HEK293 (cell line): ENCODE data around the gene BEGAIN.

ENCODE experiments used
- CTCF ChIA-PET: fragments of 350-600 bp; formaldehyde crosslinking; extraction: SDS; loops from one replicate; lab custom pipeline; 2021; ENCODE audit warnings: antibody characterized with exemption; lab: Yijun Ruan, JAX
- POLR2A ChIA-PET: fragments of 300-600 bp; formaldehyde crosslinking; extraction: SDS; loops from one replicate; lab custom pipeline; 2020; ENCODE audit warnings: antibody characterized with exemption, inconsistent platforms; lab: Yijun Ruan, JAX
- H3K27ac ChIP-seq: fragments of 200-500 bp; sonication (Bioruptor generic); 2 replicates; pipeline ENCODE4 v1.5.1; 2014; ENCODE audit warnings: low read depth, low read length, control low read depth, inconsistent platforms; ENCODE audit errors: extremely low read depth
- H3K36me3 ChIP-seq, 2 experiments: fragments of 200-500 bp in 1 of 2; sonication (Bioruptor generic) in 1 of 2; 1 replicate in 1 of 2; 2 replicates in 1 of 2; pipeline ENCODE4 v1.5.1; 2014 to 2017; ENCODE audit warnings: inconsistent platforms in 2 of 2, low read length in 2 of 2; ENCODE audit not compliant: control insufficient read depth in 2 of 2, insufficient read depth in 1 of 2
- H3K4me1 ChIP-seq: fragments of 200-500 bp; sonication (Bioruptor generic); 2 replicates; pipeline ENCODE4 v1.5.1; 2014; ENCODE audit warnings: mild to moderate bottlenecking, low read length, inconsistent platforms; ENCODE audit not compliant: control insufficient read depth, insufficient read depth
- H3K4me3 ChIP-seq: 2 replicates; pipeline ENCODE4 v1.5.1; 2011; ENCODE audit warnings: low read depth, mild to moderate bottlenecking, control low read depth, low read length, moderate library complexity
- H3K9me3 ChIP-seq: fragments of 200-500 bp; sonication (Bioruptor generic); 2 replicates; pipeline ENCODE4 v1.5.1; 2014; ENCODE audit warnings: low read depth, low read length, inconsistent platforms; ENCODE audit not compliant: control insufficient read depth, insufficient read depth
- HOXC10 ChIP-seq: sonication (generic); formaldehyde crosslinking; IDR thresholded peaks from 2 replicates; pipeline ENCODE4 v1.8.1; 2023; ENCODE audit warnings: mild to moderate bottlenecking, missing genetic modification reagents
- KLF1 ChIP-seq: fragments of 450-650 bp; formaldehyde crosslinking; IDR thresholded peaks from 2 replicates; pipeline ENCODE4 v1.5.1; 2016; ENCODE audit warnings: missing biosample characterization, missing genetic modification characterization
- MEIS1 ChIP-seq: sonication (generic); formaldehyde crosslinking; IDR thresholded peaks from 2 replicates; pipeline ENCODE4 v1.8.1; 2022; ENCODE audit warnings: missing genetic modification reagents, mild to moderate bottlenecking, borderline replicate concordance
- MZF1 ChIP-seq: fragments of 450-650 bp; formaldehyde crosslinking; IDR thresholded peaks from 2 replicates; pipeline ENCODE4 v1.5.1; 2017; ENCODE audit warnings: missing biosample characterization, missing genetic modification characterization, borderline replicate concordance
- ZFHX2 ChIP-seq: fragments of 450-650 bp; formaldehyde crosslinking; conservative IDR thresholded peaks from 2 replicates; pipeline ENCODE4 v1.5.1; 2016; ENCODE audit warnings: missing biosample characterization, missing genetic modification characterization
- ZFP69B ChIP-seq: fragments of 450-650 bp; formaldehyde crosslinking; IDR thresholded peaks from 2 replicates; pipeline ENCODE4 v1.5.1; 2016; ENCODE audit warnings: missing biosample characterization, missing genetic modification characterization
- ZNF132 ChIP-seq: fragments of 450-650 bp; formaldehyde crosslinking; IDR thresholded peaks from 2 replicates; pipeline ENCODE4 v1.5.1; 2017; ENCODE audit warnings: missing biosample characterization, missing genetic modification characterization, borderline replicate concordance
- ZNF174 ChIP-seq: fragments of 450-650 bp; formaldehyde crosslinking; IDR thresholded peaks from 2 replicates; pipeline ENCODE4 v1.5.0; 2017; ENCODE audit warnings: missing biosample characterization, mild to moderate bottlenecking, missing genetic modification characterization
- ZNF221 ChIP-seq: fragments of 450-650 bp; formaldehyde crosslinking; IDR thresholded peaks from 2 replicates; pipeline ENCODE4 v1.5.1; 2017; ENCODE audit warnings: missing biosample characterization, missing genetic modification characterization, borderline replicate concordance
- ZNF266 ChIP-seq: fragments of 450-650 bp; formaldehyde crosslinking; IDR thresholded peaks from 2 replicates; pipeline ENCODE4 v1.5.1; 2016; ENCODE audit warnings: missing biosample characterization, missing genetic modification characterization, low read depth
- ZNF555 ChIP-seq: fragments of 450-650 bp; formaldehyde crosslinking; conservative IDR thresholded peaks from 2 replicates; pipeline ENCODE4 v1.5.1; 2017; ENCODE audit warnings: missing biosample characterization, mild to moderate bottlenecking, missing genetic modification characterization, inconsistent platforms
- ZNF654 ChIP-seq: fragments of 450-650 bp; formaldehyde crosslinking; IDR thresholded peaks from 2 replicates; pipeline ENCODE4 v1.5.1; 2016; ENCODE audit warnings: low read depth, missing biosample characterization, missing genetic modification characterization
- TF ChIP-seq, protein P1 (sequence below): fragments of 450-650 bp; formaldehyde crosslinking; IDR thresholded peaks from 2 replicates; pipeline ENCODE4 v1.5.1; 2016; ENCODE audit warnings: missing biosample characterization, missing genetic modification characterization
- TF ChIP-seq, protein P2 (sequence below): fragments of 450-650 bp; formaldehyde crosslinking; IDR thresholded peaks from 2 replicates; pipeline ENCODE4 v1.5.0; 2017; ENCODE audit warnings: missing biosample characterization, missing genetic modification characterization, borderline replicate concordance
- TF ChIP-seq, protein P3 (sequence below): fragments of 450-650 bp; formaldehyde crosslinking; conservative IDR thresholded peaks from 2 replicates; pipeline ENCODE4 v1.5.1; 2016; ENCODE audit warnings: low read depth, missing biosample characterization, missing genetic modification characterization
- TF ChIP-seq, protein P4 (sequence below): fragments of 450-650 bp; formaldehyde crosslinking; IDR thresholded peaks from 2 replicates; pipeline ENCODE4 v1.5.1; 2016; ENCODE audit warnings: missing biosample characterization, missing genetic modification characterization, low read depth

The BEGAIN gene

DNA sequence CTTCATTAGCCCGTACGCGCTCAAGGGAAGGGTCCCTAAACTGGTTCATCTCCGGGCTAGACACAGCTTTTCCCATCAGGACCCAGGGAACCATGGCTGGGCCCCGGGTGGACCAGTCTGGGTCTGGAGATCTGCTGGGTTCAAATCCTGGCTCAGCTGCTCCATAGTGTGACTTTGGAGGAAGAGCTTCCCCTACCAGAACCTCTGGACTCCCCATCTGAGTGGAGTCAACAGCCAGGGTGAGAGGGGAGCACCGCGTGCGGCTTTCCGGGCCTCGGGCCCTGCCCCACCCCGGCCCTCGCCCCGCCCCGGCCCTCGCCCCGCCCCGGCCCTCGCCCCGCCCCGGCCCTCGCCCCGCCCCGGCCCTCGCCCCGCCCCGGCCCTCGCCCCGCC lies 41.2 kb downstream of the BEGAIN start (continued):
- TF ChIP-seq ZNF174 (tag by site-specific recombination) (no peak), ZNF132 (no peak)

DNA sequence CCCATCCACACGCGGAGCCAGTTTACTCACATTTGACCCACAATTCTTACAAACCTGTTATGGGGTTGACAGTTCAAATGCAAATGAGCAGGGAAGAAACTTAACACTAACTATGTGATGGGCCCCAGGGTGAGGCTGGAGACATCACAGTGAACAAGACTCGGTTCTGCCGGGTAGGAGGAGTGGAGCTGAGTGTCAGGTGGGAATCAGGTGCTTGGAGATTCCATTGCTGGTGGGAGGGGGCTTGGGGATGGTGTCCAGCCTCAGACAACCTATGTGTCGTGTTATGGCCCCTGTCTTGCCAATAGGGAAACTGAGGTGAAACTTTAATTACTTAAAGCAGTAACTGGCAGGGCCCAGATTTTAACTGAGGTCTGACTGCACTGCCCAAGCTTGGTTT lies 41.9 kb downstream of the BEGAIN start:
- CTCF ChIA-PET: no interaction called here
- Histone ChIP-seq H3K4me1 (peaks cover 14% of the 10 kb centered on the region), H3K27ac (no peak overlapping the region), H3K4me3 (no peak overlapping the region), H3K9me3 (no peaks in the 10 kb centered on the region), H3K36me3 (no peaks in the 10 kb centered on the region)
- no peak for TF ChIP-seq HOXC10 (CRISPR knock-in tag)
- TF ChIP-seq MZF1 (tag by site-specific recombination): no peak
- TF ChIP-seq ZNF654 (tag by site-specific recombination): no peak
- no peak for TF ChIP-seq ZNF555 (tag by site-specific recombination)
- TF ChIP-seq ZNF132: no peak
- TF ChIP-seq, protein P1, sequence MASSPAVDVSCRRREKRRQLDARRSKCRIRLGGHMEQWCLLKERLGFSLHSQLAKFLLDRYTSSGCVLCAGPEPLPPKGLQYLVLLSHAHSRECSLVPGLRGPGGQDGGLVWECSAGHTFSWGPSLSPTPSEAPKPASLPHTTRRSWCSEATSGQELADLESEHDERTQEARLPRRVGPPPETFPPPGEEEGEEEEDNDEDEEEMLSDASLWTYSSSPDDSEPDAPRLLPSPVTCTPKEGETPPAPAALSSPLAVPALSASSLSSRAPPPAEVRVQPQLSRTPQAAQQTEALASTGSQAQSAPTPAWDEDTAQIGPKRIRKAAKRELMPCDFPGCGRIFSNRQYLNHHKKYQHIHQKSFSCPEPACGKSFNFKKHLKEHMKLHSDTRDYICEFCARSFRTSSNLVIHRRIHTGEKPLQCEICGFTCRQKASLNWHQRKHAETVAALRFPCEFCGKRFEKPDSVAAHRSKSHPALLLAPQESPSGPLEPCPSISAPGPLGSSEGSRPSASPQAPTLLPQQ: peak; percentile 73
- TF ChIP-seq, protein P2, sequence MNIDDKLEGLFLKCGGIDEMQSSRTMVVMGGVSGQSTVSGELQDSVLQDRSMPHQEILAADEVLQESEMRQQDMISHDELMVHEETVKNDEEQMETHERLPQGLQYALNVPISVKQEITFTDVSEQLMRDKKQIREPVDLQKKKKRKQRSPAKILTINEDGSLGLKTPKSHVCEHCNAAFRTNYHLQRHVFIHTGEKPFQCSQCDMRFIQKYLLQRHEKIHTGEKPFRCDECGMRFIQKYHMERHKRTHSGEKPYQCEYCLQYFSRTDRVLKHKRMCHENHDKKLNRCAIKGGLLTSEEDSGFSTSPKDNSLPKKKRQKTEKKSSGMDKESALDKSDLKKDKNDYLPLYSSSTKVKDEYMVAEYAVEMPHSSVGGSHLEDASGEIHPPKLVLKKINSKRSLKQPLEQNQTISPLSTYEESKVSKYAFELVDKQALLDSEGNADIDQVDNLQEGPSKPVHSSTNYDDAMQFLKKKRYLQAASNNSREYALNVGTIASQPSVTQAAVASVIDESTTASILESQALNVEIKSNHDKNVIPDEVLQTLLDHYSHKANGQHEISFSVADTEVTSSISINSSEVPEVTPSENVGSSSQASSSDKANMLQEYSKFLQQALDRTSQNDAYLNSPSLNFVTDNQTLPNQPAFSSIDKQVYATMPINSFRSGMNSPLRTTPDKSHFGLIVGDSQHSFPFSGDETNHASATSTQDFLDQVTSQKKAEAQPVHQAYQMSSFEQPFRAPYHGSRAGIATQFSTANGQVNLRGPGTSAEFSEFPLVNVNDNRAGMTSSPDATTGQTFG (tag by site-specific recombination): no peak
- no peak for TF ChIP-seq ZFHX2 (tag by site-specific recombination)
- TF ChIP-seq MEIS1 (CRISPR knock-in tag): no peak
- TF ChIP-seq, protein P3, sequence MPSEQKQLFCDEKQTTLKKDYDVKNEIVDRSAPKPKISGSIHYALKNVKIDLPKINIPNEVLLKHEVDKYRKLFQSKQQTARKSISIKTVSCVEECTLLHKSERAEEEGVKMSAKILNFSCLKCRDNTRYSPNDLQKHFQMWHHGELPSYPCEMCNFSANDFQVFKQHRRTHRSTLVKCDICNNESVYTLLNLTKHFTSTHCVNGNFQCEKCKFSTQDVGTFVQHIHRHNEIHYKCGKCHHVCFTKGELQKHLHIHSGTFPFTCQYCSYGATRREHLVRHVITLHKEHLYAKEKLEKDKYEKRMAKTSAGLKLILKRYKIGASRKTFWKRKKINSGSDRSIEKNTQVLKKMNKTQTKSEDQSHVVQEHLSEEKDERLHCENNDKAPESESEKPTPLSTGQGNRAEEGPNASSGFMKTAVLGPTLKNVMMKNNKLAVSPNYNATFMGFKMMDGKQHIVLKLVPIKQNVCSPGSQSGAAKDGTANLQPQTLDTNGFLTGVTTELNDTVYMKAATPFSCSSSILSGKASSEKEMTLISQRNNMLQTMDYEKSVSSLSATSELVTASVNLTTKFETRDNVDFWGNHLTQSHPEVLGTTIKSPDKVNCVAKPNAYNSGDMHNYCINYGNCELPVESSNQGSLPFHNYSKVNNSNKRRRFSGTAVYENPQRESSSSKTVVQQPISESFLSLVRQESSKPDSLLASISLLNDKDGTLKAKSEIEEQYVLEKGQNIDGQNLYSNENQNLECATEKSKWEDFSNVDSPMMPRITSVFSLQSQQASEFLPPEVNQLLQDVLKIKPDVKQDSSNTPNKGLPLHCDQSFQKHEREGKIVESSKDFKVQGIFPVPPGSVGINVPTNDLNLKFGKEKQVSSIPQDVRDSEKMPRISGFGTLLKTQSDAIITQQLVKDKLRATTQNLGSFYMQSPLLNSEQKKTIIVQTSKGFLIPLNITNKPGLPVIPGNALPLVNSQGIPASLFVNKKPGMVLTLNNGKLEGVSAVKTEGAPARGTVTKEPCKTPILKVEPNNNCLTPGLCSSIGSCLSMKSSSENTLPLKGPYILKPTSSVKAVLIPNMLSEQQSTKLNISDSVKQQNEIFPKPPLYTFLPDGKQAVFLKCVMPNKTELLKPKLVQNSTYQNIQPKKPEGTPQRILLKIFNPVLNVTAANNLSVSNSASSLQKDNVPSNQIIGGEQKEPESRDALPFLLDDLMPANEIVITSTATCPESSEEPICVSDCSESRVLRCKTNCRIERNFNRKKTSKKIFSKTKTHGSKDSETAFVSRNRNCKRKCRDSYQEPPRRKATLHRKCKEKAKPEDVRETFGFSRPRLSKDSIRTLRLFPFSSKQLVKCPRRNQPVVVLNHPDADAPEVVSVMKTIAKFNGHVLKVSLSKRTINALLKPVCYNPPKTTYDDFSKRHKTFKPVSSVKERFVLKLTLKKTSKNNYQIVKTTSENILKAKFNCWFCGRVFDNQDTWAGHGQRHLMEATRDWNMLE (tag by site-specific recombination): no peak
- TF ChIP-seq ZNF221 (tag by site-specific recombination): no peak
- TF ChIP-seq ZFP69B: peak; percentile 60
- POLR2A ChIA-PET: interaction anchor here (0.6 to 1.0 kb wide), 2 partner anchors 11 to 615 kb away, joined by 3 to 4 read pairs; no protein-coding TSS in a partner anchor

DNA sequence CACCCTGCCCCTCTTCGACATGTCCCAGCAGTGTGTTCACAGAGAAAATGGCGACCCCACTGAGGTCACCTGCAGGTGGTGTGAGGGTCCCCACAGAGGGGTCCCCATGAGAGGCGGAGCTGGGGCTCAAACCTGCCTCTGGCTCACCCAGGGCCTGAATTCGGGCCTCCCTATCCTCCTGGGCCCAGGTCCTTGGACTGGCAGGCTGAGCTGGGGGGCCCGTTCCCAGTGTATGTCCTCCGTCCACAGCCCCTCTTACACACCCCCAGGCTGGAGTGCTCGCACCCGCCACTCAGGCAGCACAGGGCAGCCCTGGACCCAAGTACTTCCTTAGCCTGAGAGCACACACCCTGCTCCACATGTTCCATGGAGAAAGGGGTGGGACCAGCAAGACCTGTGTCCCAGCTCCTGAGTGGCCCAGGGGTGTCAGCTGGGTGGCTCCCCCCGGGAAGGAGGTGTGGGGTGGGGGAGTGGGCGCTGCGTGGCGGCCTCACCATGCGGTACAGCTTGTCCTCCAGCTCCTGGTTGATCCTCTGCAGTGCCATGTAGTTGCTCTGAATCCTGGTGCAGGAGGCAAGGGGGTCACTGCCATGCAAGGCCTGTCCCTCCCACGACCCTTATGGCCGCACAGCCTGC lies 42.6 kb downstream of the BEGAIN start:
- H3K4me3 ChIP-seq: no peak overlapping the region
- peaks cover 14% of the 10 kb centered on the region for H3K4me1 ChIP-seq
- H3K36me3 ChIP-seq: no peaks in the 10 kb centered on the region
- TF ChIP-seq ZNF266 (tag by site-specific recombination) (no peak), KLF1 (peak; percentile 56; the same call in 1 of the 2 replicates)
- TF ChIP-seq, protein P4, sequence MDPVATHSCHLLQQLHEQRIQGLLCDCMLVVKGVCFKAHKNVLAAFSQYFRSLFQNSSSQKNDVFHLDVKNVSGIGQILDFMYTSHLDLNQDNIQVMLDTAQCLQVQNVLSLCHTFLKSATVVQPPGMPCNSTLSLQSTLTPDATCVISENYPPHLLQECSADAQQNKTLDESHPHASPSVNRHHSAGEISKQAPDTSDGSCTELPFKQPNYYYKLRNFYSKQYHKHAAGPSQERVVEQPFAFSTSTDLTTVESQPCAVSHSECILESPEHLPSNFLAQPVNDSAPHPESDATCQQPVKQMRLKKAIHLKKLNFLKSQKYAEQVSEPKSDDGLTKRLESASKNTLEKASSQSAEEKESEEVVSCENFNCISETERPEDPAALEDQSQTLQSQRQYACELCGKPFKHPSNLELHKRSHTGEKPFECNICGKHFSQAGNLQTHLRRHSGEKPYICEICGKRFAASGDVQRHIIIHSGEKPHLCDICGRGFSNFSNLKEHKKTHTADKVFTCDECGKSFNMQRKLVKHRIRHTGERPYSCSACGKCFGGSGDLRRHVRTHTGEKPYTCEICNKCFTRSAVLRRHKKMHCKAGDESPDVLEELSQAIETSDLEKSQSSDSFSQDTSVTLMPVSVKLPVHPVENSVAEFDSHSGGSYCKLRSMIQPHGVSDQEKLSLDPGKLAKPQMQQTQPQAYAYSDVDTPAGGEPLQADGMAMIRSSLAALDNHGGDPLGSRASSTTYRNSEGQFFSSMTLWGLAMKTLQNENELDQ: no peak
- TF ChIP-seq, all 188 proteins: peak for 1
- ChIA-PET CTCF (no interaction called here), POLR2A (no interaction called here)
- H3K9me3 ChIP-seq: no peaks in the 10 kb centered on the region
- no peak overlapping the region for H3K27ac ChIP-seq
